Pancreas (tissue), 10 donors: ENCODE data around the gene SGPL1. TPM values are rescaled to one million over a fixed set of nuclear protein-coding genes. Genes with fewer than 3 reads are reported as not detected.

ENCODE experiments used
- ATAC-seq, 4 donors: fragments of 200-7000 bp; cut with Tn5 transposase; one replicate each; pipeline versions ENCODE4 v1.8.0 to v1.9.1; 2020; ENCODE audit warnings: mild to moderate bottlenecking in 4 of 4, moderate library complexity in 4 of 4
- DNase-seq, 6 donors: peaks; one replicate each; pipeline ENCODE4 v3.0.0-alpha.2; 2020
- FAIRE-seq: peaks from 2 replicates; lab custom pipeline; 2012; peaks lifted over from hg19 to GRCh38; lab: Jason Lieb, UNC
- H3K27ac ChIP-seq, 4 donors: fragments of 200-600 bp; sonication (generic); 1 replicate in 3 of 4; 2 replicates in 1 of 4; pipeline versions ENCODE4 v1.5.0 to v1.8.0; 2020
- H3K27me3 ChIP-seq, 4 donors: fragments of 200-600 bp; one replicate each; pipeline ENCODE4 v1.8.0; 2021
- H3K36me3 ChIP-seq, 3 donors: fragments of 200-600 bp; sonication (generic) in 1 of 3; one replicate each; pipeline versions ENCODE4 v1.5.0 to v1.8.0; 2020 to 2021
- H3K4me1 ChIP-seq, 3 donors: fragments of 200-600 bp; one replicate each; pipeline ENCODE4 v1.8.0; 2021
- H3K4me3 ChIP-seq, 4 donors: fragments of 200-600 bp; sonication (generic) in 2 of 4; one replicate each; pipeline versions ENCODE4 v1.5.0 to v1.8.0; 2020 to 2021
- H3K9me3 ChIP-seq, 4 donors: fragments of 200-600 bp; one replicate each; pipeline ENCODE4 v1.8.0; 2021
- CTCF ChIP-seq, 4 donors: fragments of 200-600 bp; sonication (generic) in 3 of 4; IDR thresholded peaks; one replicate each; pipeline versions ENCODE4 v1.5.0 to v1.8.0; 2021; ENCODE audit warnings: antibody characterized with exemption in 4 of 4
- WGBS, 2 donors: extraction: QIAGEN DNeasy Blood & Tissue Kit; methylation state at CpG; one replicate each; pipeline ENCODE4 v1.1.7; 2013; 5-methylcytosine and 5-hydroxymethylcytosine counted together
- intact Hi-C, 3 donors: fragments of 100-400 bp; cut with DNase I; formaldehyde crosslinking; loops; one replicate each; pipeline versions ENCODE4 v1.11.1 to v1.14.2; 2022
- polyA plus RNA-seq, 2 donors: library from polyadenylated mRNA; stranded (reverse); fragments of 200-250 nt; gene quantifications; one replicate each; pipeline ENCODE4 v1.2.3, GENCODE V29; 2013
- total RNA-seq, 6 donors: library from RNA; stranded (reverse); fragmentation: NEBNext Ultra II Directional in 4 of 6; extraction: Animal tissue kit (Norgen Biotek cat#: 25700) in 4 of 6; gene quantifications; one replicate each; pipeline versions ENCODE4 v1.2.1 to v1.2.4, GENCODE V29; 2021 to 2023
- donor health status: healthy with polysubstance abuse.
- donor health status: DM: no; HTN: no; CAD: no; lungs with moderate emphysema.
- donor health status: DM: no; HTN: no; CAD: no.
- donor health status: control.
- donor health status: control.
- donor health status: Bipolar disorder and iron deficiency.
- donor health status: DM: yes; HTN: yes; CAD: no.
- donor health status: DM: no; HTN: no; CAD: no.
- donor health status: DM: no; HTN: no; CAD: no.
- donor health status: DM: yes; HTN: yes; CAD: no.

SGPL1 gene
- total and polyA plus RNA-seq, 8 donors, result 12.0 to 55.8 (median 30.1) TPM

GRCh38 chr10:70913893-70914240 is 98.1 kb downstream of the SGPL1 start:
- intact Hi-C loops, result no loop called here
- Histone ChIP-seq H3K27me3 (no peaks in the 10 kb centered on the region), H3K4me1 (no peaks in the 10 kb centered on the region), H3K9me3 (no peaks in the 10 kb centered on the region), H3K4me3 (no peak overlapping the region), H3K36me3 (no peaks in the 10 kb centered on the region), H3K27ac (no peak overlapping the region)
- WGBS, 2 donors, result 85 to 89% methylated on average over 3 of the region's 3 CpGs
- no peak for ATAC-seq
- FAIRE-seq, result no peak
- peak in 2 of 6 donors; percentile 6 to 8 for DNase-seq
- TF ChIP-seq CTCF (IDR thresholded peaks at IDR 0.05), result no peak

GRCh38 chr10:70914316-70914864 is 98.6 kb downstream of the SGPL1 start:
- Histone ChIP-seq H3K9me3 (no peaks in the 10 kb centered on the region), H3K4me3 (no peak overlapping the region), H3K27ac (no peak overlapping the region), H3K36me3 (no peaks in the 10 kb centered on the region), H3K4me1 (no peaks in the 10 kb centered on the region), H3K27me3 (no peaks in the 10 kb centered on the region)
- intact Hi-C loops, result no loop called here
- ATAC-seq (no peak), FAIRE-seq (no peak), DNase-seq (peak in 3 of 6 donors; percentile 2 to 18 (median 11))
- WGBS, 2 donors, result 77 to 78% methylated on average over 10 of the region's 10 CpGs
- TF ChIP-seq CTCF (IDR thresholded peaks at IDR 0.05), result no peak

GRCh38 chr10:70915206-70915605 is 99.5 kb downstream of the SGPL1 start:
- TF ChIP-seq CTCF (IDR thresholded peaks at IDR 0.05), result no peak
- no peaks in the 10 kb centered on the region for H3K27me3 ChIP-seq
- DNase-seq (peak in 2 of 6 donors; percentile 1 to 31), FAIRE-seq (no peak), ATAC-seq (no peak)
- no peak overlapping the region for H3K4me3 ChIP-seq
- H3K9me3 ChIP-seq, result no peaks in the 10 kb centered on the region
- intact Hi-C loops, result no loop called here
- H3K36me3 ChIP-seq, result no peaks in the 10 kb centered on the region
- H3K4me1 ChIP-seq, result no peaks in the 10 kb centered on the region
- 81 to 87% methylated on average over 5 of the region's 5 CpGs for WGBS, 2 donors
- H3K27ac ChIP-seq, result no peak overlapping the region

- Histone ChIP-seq H3K9me3 (no peaks in the 10 kb centered on the region), H3K4me3 (no peak overlapping the region), H3K27ac (no peak overlapping the region), H3K36me3 (no peaks in the 10 kb centered on the region), H3K4me1 (no peaks in the 10 kb centered on the region), H3K27me3 (no peaks in the 10 kb centered on the region)
- FAIRE-seq (no peak), DNase-seq (peak in 2 of 6 donors; percentile 1 to 21), ATAC-seq (no peak)
- no peak for TF ChIP-seq CTCF (IDR thresholded peaks at IDR 0.05)
- intact Hi-C loops, result no loop called here
- 84 to 85% methylated on average over 9 of the region's 9 CpGs for WGBS, 2 donors
Observed at GRCh38 chr10:70915806-70916205, 100.1 kb downstream of the SGPL1 start.

- Histone ChIP-seq H3K9me3 (no peaks in the 10 kb centered on the region), H3K27ac (no peak overlapping the region), H3K4me3 (no peak overlapping the region), H3K4me1 (no peaks in the 10 kb centered on the region), H3K27me3 (no peaks in the 10 kb centered on the region), H3K36me3 (no peaks in the 10 kb centered on the region)
- 74 to 76% methylated on average over 6 of the region's 6 CpGs for WGBS, 2 donors
- ATAC-seq (no peak), DNase-seq (peak in 1 of 6 donors; percentile 25), FAIRE-seq (no peak)
- intact Hi-C loops, result no loop called here
- no peak for TF ChIP-seq CTCF (IDR thresholded peaks at IDR 0.05)
Observed at GRCh38 chr10:70916241-70916640, 100.5 kb downstream of the SGPL1 start.
